HepG2 (cell line): ENCODE measurements around the gene TTC31. TPM values are rescaled to one million over a fixed set of nuclear protein-coding genes. Genes with fewer than 3 reads are reported as not detected.

Experiments
- CREB1 ChIP-seq, 2 experiments: fragments of 450-650 bp in 1 of 2; IDR thresholded peaks; 2 replicates each; pipeline ENCODE4 v1.6.1; 2016 to 2017; ENCODE audit warnings: control low read depth in 1 of 2, mild to moderate bottlenecking in 1 of 2, missing compliant biosample characterization in 1 of 2, missing genetic modification characterization in 1 of 2
- IKZF1 ChIP-seq: fragments of 450-650 bp; IDR thresholded peaks from 2 replicates; pipeline ENCODE4 v1.7.1; 2016
- NKX3-1 ChIP-seq: sonication (generic); formaldehyde crosslinking; IDR thresholded peaks from 2 replicates; pipeline ENCODE4 v1.5.0; 2020; ENCODE audit warnings: missing genetic modification reagents
- NRL ChIP-seq: sonication (generic); formaldehyde crosslinking; IDR thresholded peaks from 2 replicates; pipeline ENCODE4 v1.5.0; 2020; ENCODE audit warnings: missing genetic modification reagents, mild to moderate bottlenecking, moderate library complexity, borderline replicate concordance
- SPEN ChIP-seq: sonication (generic); formaldehyde crosslinking; IDR thresholded peaks from 2 replicates; pipeline ENCODE4 v1.5.1; 2020; ENCODE audit warnings: low read depth, mild to moderate bottlenecking, missing genetic modification reagents
- TOE1 ChIP-seq: sonication (generic); formaldehyde crosslinking; IDR thresholded peaks from 2 replicates; pipeline ENCODE4 v1.4.0; 2020; ENCODE audit warnings: mild to moderate bottlenecking, missing genetic modification reagents
- ZBTB42 ChIP-seq: sonication (generic); formaldehyde crosslinking; IDR thresholded peaks from 2 replicates; pipeline ENCODE4 v1.5.0; 2020; ENCODE audit warnings: mild to moderate bottlenecking, missing genetic modification reagents
- ZC3H4 ChIP-seq: sonication (generic); formaldehyde crosslinking; IDR thresholded peaks from 2 replicates; pipeline ENCODE4 v1.4.0; 2020; ENCODE audit warnings: missing genetic modification reagents, borderline replicate concordance
- ZFP36L2 ChIP-seq: sonication (generic); formaldehyde crosslinking; IDR thresholded peaks from 2 replicates; pipeline ENCODE4 v1.4.0; 2020; ENCODE audit warnings: missing genetic modification reagents
- ZNF292 ChIP-seq: sonication (generic); formaldehyde crosslinking; IDR thresholded peaks from 2 replicates; pipeline ENCODE4 v1.8.1; 2022; ENCODE audit warnings: mild to moderate bottlenecking, low read depth, missing genetic modification reagents, borderline replicate concordance
- ZNF3 ChIP-seq: IDR thresholded peaks from 2 replicates; pipeline ENCODE4 v1.7.0; 2017; ENCODE audit warnings: inconsistent platforms
- ZNF557 ChIP-seq: sonication (generic); formaldehyde crosslinking; IDR thresholded peaks from 2 replicates; pipeline ENCODE4 v1.4.0; 2020; ENCODE audit warnings: missing genetic modification reagents
- ZNF589 ChIP-seq: sonication (generic); formaldehyde crosslinking; conservative IDR thresholded peaks from 2 replicates; pipeline ENCODE4 v1.8.0; 2022; ENCODE audit warnings: mild to moderate bottlenecking, moderate library complexity, missing genetic modification reagents
- ZNF598 ChIP-seq: sonication (generic); formaldehyde crosslinking; IDR thresholded peaks from 2 replicates; pipeline ENCODE4 v1.5.1; 2020; ENCODE audit warnings: mild to moderate bottlenecking, missing genetic modification reagents, borderline replicate concordance
- ZNF747 ChIP-seq: sonication (generic); formaldehyde crosslinking; IDR thresholded peaks from 2 replicates; pipeline ENCODE4 v1.8.1; 2023; ENCODE audit warnings: missing genetic modification reagents, mild to moderate bottlenecking, borderline replicate concordance
- polyA plus RNA-seq, 8 experiments: library from polyadenylated mRNA; depleted of rRNA in 3 of 8; stranded (reverse) in 7 of 8; unstranded in 1 of 8; fragments of >200 nt; fragmentation: Illumina TruSeq in 4 of 8; extraction: Trizol in 4 of 8; gene quantifications; 2 replicates each; pipeline versions ENCODE4 v1.2.1 to v1.2.3, GENCODE V29; 2011 to 2016; ENCODE audit warnings: low read depth in 4 of 8, missing spikeins in 1 of 8, mixed read lengths in 1 of 8; ENCODE audit not compliant: insufficient read depth in 1 of 8
- total RNA-seq, 5 experiments: library from RNA; depleted of rRNA; stranded (reverse); fragments of >200 nt; fragmentation: Illumina TruSeq; extraction: Trizol; gene quantifications; 2 replicates each; pipeline ENCODE4 v1.2.3, GENCODE V29; 2016; ENCODE audit warnings: low read depth in 1 of 5
- TF ChIP-seq, protein P1 (sequence below): sonication (generic); formaldehyde crosslinking; IDR thresholded peaks from 2 replicates; pipeline ENCODE4 v1.5.0; 2020; ENCODE audit warnings: missing genetic modification reagents, mild to moderate bottlenecking, borderline replicate concordance
- TF ChIP-seq, protein P2 (sequence below): sonication (generic); formaldehyde crosslinking; IDR thresholded peaks from 2 replicates; pipeline ENCODE4 v1.5.0; 2020; ENCODE audit warnings: missing genetic modification reagents
- TF ChIP-seq, protein P3 (sequence below): sonication (generic); formaldehyde crosslinking; IDR thresholded peaks from 2 replicates; pipeline ENCODE4 v1.5.0; 2020; ENCODE audit warnings: mild to moderate bottlenecking, missing genetic modification reagents
- TF ChIP-seq, protein P4 (sequence below): IDR thresholded peaks from 2 replicates; pipeline ENCODE4 v1.6.1; 2016; ENCODE audit warnings: mild to moderate bottlenecking
- TF ChIP-seq, protein P5 (sequence below): sonication (generic); formaldehyde crosslinking; IDR thresholded peaks from 2 replicates; pipeline ENCODE4 v1.8.1; 2022; ENCODE audit warnings: low read depth, mild to moderate bottlenecking, missing genetic modification reagents
- TF ChIP-seq, protein P6 (sequence below): sonication (generic); formaldehyde crosslinking; IDR thresholded peaks from 2 replicates; pipeline ENCODE4 v1.5.0; 2020; ENCODE audit warnings: missing genetic modification reagents, mild to moderate bottlenecking, borderline replicate concordance

The TTC31 gene
- total and polyA plus RNA-seq, 2 of the 13 experiments (the other 11 are each of a cell fraction or from before 2014, with no cell fraction given), result 28.3 to 39.5 TPM

DNA sequence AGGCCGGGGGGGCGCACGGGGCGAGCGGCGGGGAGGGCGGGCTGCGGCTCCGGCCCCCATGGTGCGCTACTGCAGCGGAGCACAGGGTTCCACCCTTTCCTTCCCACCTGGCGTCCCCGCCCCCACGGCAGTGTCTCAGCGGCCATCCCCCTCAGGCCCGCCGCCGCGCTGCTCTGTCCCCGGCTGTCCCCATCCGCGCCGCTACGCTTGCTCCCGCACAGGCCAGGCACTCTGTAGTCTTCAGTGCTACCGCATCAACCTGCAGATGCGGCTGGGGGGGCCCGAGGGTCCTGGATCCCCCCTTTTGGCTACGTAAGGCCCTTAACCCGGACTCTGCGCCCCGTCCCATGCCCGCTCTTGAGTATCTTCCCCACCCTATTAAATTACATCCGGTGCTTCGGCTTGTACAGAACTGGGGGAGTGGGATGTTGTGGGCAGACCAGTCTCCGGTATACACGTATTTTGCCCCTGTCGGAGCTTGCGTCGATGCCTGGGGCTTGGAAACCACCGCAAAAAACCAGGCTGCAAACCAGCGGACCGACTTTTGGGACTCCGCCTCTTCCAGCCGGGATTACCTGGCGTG lies 25.2 kb upstream of the TTC31 start (continued):
- TF ChIP-seq, protein P1, sequence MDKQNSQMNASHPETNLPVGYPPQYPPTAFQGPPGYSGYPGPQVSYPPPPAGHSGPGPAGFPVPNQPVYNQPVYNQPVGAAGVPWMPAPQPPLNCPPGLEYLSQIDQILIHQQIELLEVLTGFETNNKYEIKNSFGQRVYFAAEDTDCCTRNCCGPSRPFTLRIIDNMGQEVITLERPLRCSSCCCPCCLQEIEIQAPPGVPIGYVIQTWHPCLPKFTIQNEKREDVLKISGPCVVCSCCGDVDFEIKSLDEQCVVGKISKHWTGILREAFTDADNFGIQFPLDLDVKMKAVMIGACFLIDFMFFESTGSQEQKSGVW (CRISPR knock-in tag), result no peak
- TF ChIP-seq, protein P2, sequence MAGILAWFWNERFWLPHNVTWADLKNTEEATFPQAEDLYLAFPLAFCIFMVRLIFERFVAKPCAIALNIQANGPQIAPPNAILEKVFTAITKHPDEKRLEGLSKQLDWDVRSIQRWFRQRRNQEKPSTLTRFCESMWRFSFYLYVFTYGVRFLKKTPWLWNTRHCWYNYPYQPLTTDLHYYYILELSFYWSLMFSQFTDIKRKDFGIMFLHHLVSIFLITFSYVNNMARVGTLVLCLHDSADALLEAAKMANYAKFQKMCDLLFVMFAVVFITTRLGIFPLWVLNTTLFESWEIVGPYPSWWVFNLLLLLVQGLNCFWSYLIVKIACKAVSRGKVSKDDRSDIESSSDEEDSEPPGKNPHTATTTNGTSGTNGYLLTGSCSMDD (CRISPR knock-in tag), result no peak
- TF ChIP-seq ZFP36L2 (no peak), ZNF3 (no peak), CREB1 (IDR thresholded peaks at IDR 0.05) (no peak), CREB1 (CRISPR knock-in tag; IDR thresholded peaks at IDR 0.05) (no peak), ZNF598 (CRISPR knock-in tag) (no peak), ZNF747 (CRISPR knock-in tag) (no peak), NRL (peak; percentile 73; the same call in 1 of the 2 replicates), IKZF1 (no peak), ZNF292 (0 out of 2 replicates have a peak, but pooled peaks have one; percentile 2), TOE1 (CRISPR knock-in tag) (no peak), ZBTB42 (CRISPR knock-in tag) (peak; percentile 92; the same call in 1 of the 2 replicates), NKX3-1 (CRISPR knock-in tag) (peak; percentile 66; the same call in 1 of the 2 replicates), SPEN (CRISPR knock-in tag) (peak; percentile 91), ZC3H4 (CRISPR knock-in tag) (peak; percentile 62; the same call in 1 of the 2 replicates), ZNF589 (CRISPR knock-in tag) (peak; percentile 89), ZNF557 (CRISPR knock-in tag) (no peak)
- TF ChIP-seq, protein P3, sequence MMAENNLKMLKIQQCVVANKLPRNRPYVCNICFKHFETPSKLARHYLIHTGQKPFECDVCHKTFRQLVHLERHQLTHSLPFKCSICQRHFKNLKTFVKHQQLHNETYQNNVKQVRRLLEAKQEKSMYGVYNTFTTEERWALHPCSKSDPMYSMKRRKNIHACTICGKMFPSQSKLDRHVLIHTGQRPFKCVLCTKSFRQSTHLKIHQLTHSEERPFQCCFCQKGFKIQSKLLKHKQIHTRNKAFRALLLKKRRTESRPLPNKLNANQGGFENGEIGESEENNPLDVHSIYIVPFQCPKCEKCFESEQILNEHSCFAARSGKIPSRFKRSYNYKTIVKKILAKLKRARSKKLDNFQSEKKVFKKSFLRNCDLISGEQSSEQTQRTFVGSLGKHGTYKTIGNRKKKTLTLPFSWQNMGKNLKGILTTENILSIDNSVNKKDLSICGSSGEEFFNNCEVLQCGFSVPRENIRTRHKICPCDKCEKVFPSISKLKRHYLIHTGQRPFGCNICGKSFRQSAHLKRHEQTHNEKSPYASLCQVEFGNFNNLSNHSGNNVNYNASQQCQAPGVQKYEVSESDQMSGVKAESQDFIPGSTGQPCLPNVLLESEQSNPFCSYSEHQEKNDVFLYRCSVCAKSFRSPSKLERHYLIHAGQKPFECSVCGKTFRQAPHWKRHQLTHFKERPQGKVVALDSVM (CRISPR knock-in tag), result peak; percentile 77; the same call in 1 of the 2 replicates
- TF ChIP-seq, protein P4, sequence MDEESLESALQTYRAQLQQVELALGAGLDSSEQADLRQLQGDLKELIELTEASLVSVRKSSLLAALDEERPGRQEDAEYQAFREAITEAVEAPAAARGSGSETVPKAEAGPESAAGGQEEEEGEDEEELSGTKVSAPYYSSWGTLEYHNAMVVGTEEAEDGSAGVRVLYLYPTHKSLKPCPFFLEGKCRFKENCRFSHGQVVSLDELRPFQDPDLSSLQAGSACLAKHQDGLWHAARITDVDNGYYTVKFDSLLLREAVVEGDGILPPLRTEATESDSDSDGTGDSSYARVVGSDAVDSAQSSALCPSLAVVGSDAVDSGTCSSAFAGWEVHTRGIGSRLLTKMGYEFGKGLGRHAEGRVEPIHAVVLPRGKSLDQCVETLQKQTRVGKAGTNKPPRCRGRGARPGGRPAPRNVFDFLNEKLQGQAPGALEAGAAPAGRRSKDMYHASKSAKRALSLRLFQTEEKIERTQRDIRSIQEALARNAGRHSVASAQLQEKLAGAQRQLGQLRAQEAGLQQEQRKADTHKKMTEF (CRISPR knock-in tag), result peak; percentile 75; the same call in 1 of the 2 replicates
- TF ChIP-seq, protein P5, sequence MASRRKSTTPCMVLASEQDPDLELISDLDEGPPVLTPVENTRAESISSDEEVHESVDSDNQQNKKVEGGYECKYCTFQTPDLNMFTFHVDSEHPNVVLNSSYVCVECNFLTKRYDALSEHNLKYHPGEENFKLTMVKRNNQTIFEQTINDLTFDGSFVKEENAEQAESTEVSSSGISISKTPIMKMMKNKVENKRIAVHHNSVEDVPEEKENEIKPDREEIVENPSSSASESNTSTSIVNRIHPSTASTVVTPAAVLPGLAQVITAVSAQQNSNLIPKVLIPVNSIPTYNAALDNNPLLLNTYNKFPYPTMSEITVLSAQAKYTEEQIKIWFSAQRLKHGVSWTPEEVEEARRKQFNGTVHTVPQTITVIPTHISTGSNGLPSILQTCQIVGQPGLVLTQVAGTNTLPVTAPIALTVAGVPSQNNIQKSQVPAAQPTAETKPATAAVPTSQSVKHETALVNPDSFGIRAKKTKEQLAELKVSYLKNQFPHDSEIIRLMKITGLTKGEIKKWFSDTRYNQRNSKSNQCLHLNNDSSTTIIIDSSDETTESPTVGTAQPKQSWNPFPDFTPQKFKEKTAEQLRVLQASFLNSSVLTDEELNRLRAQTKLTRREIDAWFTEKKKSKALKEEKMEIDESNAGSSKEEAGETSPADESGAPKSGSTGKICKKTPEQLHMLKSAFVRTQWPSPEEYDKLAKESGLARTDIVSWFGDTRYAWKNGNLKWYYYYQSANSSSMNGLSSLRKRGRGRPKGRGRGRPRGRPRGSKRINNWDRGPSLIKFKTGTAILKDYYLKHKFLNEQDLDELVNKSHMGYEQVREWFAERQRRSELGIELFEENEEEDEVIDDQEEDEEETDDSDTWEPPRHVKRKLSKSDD (CRISPR knock-in tag), result no peak
- TF ChIP-seq, protein P6, sequence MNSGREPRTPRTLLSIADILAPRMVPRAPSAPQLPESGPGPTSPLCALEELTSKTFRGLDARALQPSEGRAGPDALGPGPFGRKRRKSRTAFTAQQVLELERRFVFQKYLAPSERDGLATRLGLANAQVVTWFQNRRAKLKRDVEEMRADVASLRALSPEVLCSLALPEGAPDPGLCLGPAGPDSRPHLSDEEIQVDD (CRISPR knock-in tag), result no peak
